ENCODE results near the gene RECQL. TPM values are rescaled to one million over a fixed set of nuclear protein-coding genes. Genes with fewer than 3 reads are reported as not detected.
"Not testable (repeated sequence)": the region's sequence is repeated elsewhere in the genome, so short reads cannot be mapped to it uniquely, and the experiment has no call there.

The RECQL gene
- total RNA-seq, 1 donor from 2014 or later = 109 TPM

DNA sequence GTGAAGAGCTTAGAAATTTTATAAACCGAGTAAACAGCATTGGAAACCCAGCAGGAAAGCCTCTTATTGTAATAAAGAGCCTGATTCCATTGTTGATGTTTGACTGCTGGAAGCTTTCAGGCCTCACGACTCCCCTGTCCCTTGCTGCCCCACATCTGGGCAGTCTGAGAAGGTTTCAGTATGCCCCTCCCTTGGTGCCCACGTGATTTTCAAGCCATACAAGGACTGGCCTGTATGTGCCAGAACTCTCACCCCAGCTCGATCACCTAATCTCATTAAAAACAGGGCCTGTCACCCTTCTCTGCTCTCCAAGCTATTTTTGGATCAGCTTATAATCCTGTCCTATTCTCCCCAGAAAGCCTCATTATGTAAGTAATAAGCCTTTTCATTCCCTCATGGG lies 71.4 kb downstream of the RECQL start:
- DNase-seq (ENCODE audit: low read depth, low spot score) = no peak

DNA sequence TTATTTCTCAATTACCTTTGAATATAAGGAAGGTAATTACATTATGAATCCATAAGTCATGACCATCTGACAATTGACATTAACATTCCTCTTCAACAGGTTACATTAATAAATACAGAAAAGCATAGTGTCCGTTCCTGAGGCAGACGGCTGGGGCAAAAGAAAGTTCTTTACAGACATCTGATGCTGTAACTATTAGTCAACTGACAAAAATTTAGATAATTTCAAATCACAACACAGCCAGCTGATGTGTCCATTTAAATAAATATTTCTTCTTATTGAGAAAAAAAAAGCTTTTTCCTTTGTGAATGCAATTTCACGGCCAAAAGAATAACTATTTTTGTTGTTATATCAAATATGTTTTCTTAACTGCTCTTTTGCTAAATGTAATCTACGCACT lies 73.2 kb downstream of the RECQL start:
- no peak for DNase-seq (ENCODE audit: low read depth, low spot score)

DNA sequence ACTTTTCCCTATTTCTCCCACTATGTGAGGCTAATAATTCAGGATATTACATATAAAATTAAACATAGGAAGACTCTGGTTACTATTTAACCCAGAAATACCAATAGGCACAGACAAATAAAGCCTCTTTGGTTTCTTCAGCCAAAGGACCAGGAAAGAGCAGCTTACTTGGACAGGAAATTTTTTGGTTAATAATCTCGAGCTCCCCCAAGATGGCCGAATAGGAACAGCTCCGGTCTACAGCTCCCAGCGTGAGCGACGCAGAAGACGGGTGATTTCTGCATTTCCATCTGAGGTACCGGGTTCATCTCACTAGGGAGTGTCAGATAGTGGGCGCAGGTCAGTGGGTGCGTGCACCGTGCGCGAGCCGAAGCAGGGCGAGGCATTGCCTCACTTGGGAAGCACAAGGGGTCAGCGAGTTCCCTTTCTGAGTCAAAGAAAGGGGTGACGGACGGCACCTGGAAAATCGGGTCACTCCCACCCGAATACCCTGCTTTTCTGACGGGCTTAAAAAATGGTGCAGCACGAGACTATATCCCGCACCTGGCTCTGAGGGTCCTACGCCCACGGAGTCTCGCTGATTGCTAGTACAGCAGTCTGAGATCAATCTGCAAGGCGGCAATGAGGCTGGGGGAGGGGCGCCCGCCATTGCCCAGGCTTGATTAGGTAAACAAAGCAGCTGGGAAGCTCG lies 82.3 kb downstream of the RECQL start:
- DNase-seq (ENCODE audit: low read depth, low spot score) = not testable (repeated sequence)

Other genes with a start within 250 kb of the RECQL start
- gene SLCO1A2, start 166.7 kb downstream of the RECQL start, total RNA-seq = not detected in 2 replicates
- gene IAPP, start 128.7 kb downstream of the RECQL start, total RNA-seq = not detected in 2 replicates
- gene PYROXD1, start 64.0 kb downstream of the RECQL start, total RNA-seq = 9.9 and 11.1 TPM in 2 replicates
- gene GOLT1B, start 154 bp upstream of the RECQL start, total RNA-seq = 24.9 and 30.6 TPM in 2 replicates
- gene SPX, start 24.7 kb upstream of the RECQL start, total RNA-seq = 0.07 TPM in 1 of 2 replicates, not detected in the other
- not detected in 2 replicates for gene GYS2, start 103.2 kb upstream of the RECQL start, total RNA-seq
- 818 and 900 TPM in 2 replicates for gene LDHB, start 156.2 kb upstream of the RECQL start, total RNA-seq